Tibial nerve (tissue), 4 donors: ENCODE measurements around the gene TBC1D22A.

Source experiments
- EP300 ChIP-seq, 2 donors: sonication (generic); formaldehyde crosslinking; IDR thresholded peaks; one replicate each; pipeline ENCODE4 v1.6.1; 2017; ENCODE audit warnings: antibody characterized with exemption in 2 of 2, mild to moderate bottlenecking in 1 of 2
- POLR2A ChIP-seq, 2 donors: fragments of 450-650 bp; IDR thresholded peaks; one replicate each; pipeline ENCODE4 v1.6.1; 2017; ENCODE audit warnings: antibody characterized with exemption in 2 of 2, mild to moderate bottlenecking in 2 of 2, moderate library complexity in 2 of 2
- TF ChIP-seq, protein P1 (sequence below), 5 experiments: fragments of 200-600 bp in 3 of 5; fragments of 450-650 bp in 2 of 5; sonication (generic) in 3 of 5; IDR thresholded peaks; one replicate each; pipeline ENCODE4 v1.5.1; 2016 to 2019; ENCODE audit warnings: antibody characterized with exemption in 5 of 5, mild to moderate bottlenecking in 3 of 5, moderate library complexity in 2 of 5

DNA sequence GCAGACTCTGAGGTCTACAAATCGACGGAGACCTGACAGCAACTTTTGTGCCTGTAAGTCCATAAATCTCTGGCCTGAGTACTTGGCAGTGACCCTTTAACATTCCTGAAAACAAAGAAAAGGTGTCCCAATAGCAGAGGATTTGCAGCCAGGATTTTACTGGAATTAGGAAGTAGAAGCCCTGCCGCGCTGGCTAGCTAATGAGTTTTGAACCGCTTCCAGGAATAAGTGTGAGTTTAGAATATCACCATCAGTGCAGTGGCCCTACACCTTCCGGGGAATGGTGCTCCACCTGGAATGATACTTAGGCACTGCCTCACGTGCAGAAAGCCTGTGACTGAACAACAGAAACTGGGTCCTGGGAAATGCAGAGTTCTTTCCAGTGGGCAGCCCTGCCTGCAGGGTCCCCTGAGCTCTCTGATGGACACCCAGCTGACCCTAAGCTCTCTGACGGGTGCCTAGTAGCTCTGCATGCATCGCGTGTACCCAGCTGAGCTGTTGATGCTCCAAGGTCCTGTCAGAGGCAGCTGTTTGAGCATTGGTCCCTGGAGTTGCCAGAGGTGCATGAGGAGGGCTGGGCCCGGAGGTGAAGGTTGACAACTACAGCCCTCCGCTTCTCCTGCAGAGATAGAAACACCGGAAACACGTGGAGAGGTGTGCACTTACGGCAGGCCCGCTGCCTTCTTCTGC, 380.9 kb downstream of the TBC1D22A start:
- TF ChIP-seq, protein P1, sequence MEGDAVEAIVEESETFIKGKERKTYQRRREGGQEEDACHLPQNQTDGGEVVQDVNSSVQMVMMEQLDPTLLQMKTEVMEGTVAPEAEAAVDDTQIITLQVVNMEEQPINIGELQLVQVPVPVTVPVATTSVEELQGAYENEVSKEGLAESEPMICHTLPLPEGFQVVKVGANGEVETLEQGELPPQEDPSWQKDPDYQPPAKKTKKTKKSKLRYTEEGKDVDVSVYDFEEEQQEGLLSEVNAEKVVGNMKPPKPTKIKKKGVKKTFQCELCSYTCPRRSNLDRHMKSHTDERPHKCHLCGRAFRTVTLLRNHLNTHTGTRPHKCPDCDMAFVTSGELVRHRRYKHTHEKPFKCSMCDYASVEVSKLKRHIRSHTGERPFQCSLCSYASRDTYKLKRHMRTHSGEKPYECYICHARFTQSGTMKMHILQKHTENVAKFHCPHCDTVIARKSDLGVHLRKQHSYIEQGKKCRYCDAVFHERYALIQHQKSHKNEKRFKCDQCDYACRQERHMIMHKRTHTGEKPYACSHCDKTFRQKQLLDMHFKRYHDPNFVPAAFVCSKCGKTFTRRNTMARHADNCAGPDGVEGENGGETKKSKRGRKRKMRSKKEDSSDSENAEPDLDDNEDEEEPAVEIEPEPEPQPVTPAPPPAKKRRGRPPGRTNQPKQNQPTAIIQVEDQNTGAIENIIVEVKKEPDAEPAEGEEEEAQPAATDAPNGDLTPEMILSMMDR (IDR thresholded peaks at IDR 0.05) = no peak
- TF ChIP-seq POLR2A (IDR thresholded peaks at IDR 0.05) (no peak), EP300 (IDR thresholded peaks at IDR 0.05) (no peak)
